HG03139 (cell line): Measurements from ENCODE around the gene TSPAN32.

Source experiments
- ATAC-seq: cut with Tn5 transposase; IDR thresholded peaks from one replicate; pipeline ENCODE4 v1.9.1; 2021; ENCODE audit not compliant: unreplicated experiment

Gene TSPAN32

DNA sequence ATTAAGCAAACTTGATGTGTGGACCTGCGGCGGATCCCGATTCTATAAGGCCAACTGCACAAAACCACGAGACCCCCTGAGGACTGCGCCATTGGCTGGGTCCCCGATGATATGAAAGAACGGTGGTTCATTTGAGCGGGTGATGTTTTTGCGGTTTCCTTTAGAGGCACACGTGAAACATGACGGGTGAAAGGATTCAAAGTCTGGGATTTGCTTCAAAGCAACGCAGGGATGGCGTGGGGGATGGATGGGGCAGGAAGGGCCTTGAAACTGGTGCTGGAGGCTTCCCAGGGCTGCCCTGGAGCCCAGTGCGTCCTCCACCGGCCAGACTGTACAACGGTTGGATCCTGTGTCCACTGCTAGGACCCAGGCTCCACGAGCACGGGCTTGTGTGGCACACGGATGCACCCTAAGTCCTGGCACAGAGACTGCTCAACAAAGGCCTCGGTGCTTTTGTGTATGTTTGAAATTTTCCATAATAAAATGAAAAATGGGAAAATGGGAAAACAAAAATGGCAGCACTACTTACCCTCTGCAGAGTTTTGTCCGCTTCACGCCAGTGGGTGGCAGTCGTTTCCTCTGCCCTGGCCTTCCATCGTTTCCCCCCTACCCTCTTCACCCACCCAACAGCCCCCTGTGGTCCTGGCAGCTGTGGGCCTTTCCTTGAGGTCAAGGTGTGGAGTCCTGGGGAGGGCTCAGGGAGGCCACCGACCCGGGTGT lies 35.1 kb upstream of the TSPAN32 start:
- no peak for ATAC-seq

DNA sequence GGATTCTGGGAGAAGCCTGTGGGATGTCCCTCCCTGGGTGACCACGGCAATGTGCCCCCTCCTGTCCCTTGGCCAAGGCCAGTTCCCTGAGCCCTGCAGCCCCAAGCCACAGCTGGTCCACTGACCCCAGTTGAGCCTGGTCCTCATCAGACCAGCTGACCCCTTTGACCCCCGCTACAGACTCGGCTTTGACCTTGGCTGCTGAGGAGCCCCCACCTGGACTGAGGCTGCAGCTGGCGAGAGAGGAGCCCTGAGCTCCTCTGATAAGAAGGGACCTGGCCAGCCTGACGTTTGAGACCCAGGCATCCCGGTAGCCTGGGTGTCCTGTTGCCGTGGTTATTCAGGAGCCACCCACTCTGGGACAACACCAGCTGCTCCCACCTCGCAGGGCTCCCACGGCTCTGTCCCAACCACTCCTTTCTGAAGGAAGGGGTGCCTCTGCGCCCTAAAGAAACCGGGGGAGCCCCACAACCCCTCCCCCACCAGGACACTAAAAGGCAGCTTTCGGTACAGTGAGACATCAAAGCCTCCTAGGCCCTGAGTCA lies 34.4 kb upstream of the TSPAN32 start:
- no peak for ATAC-seq

DNA sequence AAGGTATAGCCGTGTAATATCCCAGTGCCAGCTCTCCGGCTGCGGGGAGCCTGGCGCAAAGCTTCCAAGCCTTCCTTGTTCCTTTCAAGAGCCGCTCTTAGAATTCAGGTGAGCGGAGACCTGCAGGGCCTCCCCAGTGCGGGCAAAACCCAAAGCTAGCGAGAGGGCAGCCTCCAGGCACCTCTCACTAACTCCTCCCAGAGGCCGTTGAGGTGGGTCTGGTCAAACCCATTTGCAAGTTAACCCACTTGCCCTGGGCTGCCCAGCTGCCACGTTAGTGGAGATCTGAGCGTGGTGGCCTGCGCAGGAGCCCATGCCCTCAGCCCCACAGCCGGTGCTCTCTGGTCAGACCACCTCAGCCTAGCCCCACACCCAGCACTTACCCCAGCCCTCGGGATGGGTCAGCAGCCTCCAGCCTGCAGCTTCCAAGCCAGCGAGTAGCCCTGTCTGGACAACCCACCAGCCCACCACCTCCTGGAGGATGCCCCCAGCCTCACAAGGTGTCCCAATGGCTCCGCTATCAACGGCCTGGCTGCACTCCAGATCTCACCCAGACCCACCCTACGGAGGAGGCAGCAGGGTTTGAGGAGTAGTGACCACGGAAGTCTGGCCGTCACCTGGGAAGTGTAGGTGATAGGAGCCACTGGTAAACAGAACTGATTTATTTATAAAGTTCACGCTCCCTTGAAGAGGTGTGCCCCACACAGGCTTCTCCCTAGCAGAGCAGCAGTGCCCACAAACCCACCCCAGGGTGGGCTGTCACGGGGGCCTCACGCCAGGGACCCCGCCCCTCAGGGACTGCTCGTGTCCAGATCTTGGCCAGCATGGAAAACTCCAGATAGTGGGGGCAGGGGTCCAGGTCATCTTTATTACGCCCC lies 33.7 kb upstream of the TSPAN32 start:
- ATAC-seq: no peak

DNA sequence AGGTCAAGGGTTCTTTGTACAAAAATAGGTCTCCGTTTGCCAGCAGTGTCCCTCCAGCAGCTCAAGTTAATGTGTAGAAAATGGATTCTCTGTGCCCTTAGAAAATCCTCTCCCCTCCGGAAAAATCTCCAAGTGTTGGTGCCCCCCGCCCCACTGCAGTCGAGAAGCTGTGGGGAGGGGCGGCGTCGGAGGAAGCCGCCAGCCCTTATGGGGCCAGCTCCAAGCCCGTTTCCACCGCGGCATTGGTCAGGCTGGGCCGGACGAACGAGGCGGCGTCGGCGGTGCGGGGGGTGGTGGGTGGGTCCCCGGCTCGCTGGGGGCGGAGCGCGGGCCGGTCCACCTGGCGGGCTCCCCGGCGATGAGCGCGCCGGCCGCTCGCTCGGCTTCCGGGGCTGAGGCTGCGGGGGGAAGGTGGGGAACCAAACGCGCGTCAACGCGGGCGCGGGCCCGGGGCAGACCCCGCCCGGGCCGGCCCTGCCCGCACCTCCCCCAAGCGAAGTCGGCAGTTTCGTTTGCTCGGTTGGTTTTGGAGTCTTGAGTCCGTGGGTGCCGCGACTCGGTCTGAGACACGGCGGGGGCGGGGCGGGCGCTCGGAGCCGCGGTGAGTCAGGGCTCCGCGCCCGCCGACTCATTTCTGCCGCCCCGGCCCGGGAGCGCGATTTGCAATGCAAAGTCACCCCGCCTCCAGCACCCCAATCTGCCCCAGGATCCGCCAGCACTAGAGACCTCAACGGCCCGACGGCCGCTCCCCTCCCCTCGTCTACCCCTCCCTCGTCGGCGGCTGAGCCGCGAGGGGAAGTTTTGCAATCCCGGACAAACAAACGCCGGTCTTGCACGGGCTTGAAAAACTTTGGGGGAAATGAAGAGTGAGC lies 32.8 kb upstream of the TSPAN32 start:
- no peak for ATAC-seq

DNA sequence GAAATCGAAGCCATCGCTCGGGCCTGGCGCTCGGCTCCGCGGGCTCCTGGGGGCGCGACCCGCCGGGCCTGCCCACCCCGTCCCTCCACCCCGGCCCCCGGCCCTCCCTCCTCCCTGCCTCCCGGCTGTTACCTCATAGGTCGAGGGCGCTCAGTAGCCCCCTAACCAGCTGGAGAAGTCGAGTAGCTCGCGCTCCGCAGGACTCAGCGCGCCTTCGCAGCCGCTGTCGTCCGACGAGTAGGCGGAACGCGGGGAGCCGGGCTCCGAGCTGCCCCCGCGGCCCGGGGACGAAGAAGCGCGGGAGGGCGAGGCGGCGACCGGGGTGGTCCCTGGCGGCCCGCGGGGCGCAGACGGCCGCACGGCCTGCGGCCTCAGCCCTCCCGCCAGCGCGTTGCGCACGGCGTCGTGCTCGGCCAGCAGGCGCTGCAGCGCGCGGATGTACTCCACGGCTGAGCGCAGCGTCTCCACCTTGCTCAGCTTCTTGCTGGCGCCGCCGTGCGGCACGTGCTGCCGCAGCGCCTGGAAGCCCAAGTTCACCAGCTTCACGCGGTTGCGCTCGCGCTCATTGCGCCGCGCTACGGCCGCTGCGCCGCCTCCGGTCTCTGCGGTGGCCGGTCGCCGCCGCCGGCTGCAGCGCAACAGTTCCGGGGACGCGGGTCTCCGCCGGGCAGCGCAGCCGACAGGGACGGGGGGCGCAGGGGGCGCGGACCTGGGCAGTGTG lies 32.1 kb upstream of the TSPAN32 start:
- ATAC-seq: no peak

DNA sequence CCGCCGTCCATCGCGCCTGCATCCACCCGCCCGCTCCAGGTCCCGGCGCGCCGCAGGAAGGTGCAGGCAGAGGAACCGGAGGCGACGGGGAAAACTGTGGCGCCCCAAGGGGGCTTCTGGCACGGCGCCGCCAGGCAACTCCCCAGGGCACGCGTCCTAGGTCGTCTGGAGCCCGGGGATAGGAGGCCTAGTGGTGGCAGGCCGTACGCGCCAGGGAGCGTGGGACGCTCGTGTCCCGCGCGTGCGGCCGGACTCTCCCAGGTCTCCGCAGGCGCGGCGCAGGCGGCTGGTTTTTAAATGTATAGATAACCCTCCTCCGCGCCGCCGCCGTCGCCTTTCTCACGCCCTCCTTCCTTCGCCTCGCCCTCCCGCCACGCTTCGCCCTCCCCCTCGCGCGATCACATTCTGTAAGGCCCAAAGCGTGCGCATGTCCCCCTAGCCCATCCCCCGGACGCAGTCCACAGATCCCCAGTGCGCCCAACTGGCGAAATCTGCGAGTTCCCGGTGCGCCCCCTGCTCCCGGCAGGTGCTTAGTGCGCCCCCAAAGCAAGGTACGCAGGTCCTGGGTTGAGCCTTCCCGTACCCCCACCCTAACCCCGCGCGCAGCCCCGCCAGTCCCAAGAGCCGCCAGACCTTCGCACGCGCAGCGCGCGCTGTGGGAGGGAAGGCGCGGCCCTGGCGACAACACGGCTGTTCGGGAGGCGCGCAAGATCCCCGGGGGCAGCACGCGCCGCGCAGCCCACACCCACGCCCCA lies 31.3 kb upstream of the TSPAN32 start, which contains the start of gene ASCL2:
ASCL2 (minus strand) TSS at position 267 of the 755 bp plus-strand sequence; CDS start at position 11, 256 bp downstream.
- ATAC-seq: no peak

DNA sequence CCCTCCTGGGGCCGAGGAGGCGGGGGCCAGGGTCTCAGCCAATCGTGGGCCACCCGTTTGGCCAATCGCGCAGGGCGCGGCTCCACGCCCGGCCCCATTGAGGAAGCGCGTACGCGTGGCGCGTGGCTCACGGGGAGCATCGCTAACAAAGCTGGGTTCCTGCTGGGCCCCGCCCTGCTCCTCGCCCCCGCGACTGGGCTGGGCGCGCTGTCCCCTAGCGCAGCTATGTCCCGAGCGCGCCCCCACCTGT lies 30.8 kb upstream of the TSPAN32 start:
- ATAC-seq: no peak

DNA sequence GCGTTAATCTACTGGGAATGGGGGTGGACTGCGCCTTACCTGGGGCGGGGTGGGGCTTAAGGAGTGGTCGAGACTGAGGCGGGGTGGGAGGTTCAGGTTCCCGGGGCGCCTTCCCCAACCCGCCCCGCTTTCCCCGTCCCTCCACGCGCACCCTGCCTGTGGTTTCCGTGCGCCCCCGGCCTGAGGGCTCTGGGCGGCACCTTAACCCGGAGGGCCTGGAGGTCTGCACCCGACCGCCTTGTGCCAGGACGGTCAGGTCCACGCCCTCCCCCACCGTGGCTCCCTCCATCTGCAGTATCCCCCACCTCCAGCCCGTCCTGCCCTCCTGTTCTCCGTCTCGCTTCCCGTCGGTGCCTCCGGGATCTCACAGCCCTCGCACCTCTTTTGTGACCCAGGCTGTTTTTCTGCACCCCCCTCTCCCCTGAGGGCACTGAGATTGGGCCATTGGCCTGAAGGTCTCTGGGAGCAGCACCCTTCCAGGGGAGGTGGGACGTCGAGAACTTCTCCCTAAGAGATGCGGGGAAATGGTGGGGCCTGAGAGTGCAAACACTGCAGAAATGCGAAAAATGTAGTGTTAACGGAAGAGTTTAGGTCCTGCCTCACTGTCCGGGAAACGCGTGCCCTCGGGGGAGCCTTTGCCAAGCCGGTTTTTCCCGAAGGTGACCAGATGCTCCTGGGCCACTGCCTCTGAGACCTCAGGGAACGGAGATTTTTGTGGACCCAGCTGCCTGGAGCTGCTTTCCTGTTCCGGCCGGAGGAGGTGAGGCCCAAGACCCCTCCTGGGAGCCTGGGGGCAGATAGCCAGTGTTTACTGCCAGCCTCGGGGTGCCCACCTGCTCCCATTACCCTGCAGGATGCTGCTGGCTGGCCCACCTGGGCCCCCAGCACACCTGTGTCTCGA lies 30.2 kb upstream of the TSPAN32 start:
- no peak for ATAC-seq

DNA sequence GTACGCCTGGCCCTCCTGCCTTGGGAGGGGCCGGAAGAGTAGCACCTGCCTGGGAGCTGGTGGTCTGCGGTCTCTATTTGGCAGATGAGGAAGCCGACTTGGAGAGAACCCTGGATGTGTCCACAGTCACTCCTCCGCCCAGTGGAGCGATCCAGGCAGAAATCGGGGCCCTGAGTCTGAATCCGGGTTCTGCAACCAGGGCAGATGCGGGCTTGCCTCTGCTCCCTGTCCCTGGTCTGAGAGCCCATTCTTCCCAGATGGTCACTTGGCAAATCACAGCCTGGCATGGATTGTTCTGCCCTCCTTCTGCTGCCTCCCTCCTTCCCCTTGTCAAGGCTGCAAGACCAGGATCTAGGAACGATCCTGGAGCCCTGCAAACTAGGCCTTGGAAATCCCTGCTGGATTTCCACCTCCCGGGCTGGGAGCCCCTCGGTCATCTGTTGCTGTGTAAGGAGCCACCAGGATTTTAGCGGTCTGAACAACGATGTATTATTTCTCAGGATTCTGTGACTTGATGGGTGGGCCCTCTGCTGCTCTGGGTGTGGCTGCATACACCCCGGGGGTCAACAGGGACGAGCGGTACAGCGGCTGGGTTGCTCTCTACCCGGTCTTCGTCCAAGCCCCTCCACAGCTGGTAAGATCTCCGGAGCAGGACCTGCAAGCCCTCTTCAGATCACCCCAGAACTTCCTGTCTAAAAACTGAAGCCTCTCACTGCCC lies 29.4 kb upstream of the TSPAN32 start:
- ATAC-seq: no peak

DNA sequence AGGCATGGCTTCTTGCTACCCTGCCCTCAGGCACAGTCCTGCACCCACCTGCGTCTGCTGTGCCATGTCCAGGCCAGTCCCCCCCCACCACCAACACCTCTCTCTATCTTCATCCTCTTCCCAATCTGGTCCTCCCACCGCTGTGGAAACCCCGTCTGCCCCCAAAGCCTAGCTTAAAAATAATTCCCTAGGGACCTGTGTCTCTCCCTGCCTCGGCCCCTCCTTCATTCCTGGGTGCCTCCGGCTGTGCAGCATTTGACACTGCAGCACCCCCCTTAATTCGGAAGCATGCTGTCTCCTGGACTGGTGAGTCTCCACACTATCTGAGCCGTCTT lies 28.9 kb upstream of the TSPAN32 start:
- ATAC-seq: no peak

DNA sequence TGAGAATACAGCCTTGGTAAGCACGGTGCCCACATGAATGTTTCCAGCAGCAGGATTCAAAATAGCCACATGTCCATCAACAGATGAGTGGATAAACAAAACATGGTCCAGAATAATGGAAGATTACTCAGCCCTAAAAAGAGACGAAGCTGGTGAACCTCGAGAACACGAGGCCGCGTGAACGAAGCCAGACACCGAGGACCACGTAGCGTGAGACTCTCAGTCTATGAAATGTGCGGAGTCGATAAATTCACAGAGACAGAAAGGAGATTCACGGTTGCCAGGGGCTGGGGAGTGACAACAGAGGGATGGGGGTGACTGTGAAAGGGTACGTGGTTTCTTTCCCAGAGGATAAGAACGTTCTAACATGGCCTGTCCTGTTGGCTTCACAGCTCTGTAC lies 28.5 kb upstream of the TSPAN32 start:
- no peak for ATAC-seq

DNA sequence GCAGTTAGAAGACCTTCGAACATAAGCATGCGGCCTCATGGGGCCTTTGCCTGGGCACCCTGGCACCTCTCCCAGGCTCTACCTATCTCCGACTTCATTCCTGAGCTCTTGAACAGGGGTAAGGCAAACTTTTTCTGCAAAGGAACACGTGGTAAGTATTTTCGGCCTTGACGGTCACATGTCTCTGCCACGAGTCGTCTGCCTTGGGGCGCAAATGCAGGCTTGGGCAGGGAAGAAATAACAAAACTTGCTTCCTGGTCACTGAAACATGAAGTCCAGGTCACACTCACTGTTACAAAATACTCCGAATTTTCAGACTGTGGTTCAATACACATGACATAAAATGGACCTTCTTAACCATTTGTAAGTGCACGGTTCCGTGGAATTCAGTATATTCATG lies 28.0 kb upstream of the TSPAN32 start:
- no peak for ATAC-seq

DNA sequence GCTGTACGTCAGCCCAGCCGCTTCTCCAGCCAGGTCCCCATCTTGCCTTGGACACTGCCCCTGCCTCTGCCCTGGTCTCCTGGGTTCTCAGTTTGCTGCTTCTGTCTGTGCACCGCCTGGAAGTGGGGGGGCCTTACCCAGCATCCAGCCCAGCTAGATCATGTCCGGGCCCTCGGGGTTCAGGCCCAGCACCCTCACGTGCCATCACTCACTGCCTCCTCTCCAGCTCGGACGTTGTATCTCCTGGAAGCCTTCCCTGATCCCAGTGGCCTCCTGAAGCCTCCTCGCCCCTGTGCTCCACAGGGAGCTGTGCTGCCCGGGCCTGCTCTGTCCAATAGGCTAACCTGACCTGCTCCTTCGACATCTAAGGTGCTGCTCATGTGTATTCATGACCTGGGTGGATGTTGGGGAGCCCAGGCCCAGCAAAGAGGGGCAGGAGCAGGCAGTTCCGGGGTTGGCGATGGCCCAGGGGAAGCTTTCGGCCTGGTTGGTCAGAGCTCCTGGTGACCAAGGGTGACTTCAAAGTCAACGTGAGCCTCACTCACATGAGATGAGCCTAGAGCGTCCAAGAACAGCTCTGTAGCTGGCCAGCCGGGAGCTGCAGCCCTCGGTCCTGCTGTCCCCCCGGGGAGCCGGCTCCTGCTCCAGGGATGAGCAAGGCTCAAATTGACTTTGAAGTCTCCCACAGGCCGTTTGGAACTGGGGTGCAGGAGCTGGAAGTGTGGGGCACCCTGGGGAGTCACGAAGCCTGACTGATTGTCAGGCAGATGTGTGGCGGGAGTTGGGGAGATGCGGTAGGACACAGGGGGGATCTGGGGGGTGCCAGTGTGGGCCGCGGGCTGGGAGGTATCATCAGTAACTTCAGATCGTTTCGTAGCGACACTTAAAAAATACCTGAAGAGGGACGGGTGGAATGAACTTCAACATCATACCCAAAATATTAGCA lies 26.2 kb upstream of the TSPAN32 start:
- ATAC-seq: no peak

DNA sequence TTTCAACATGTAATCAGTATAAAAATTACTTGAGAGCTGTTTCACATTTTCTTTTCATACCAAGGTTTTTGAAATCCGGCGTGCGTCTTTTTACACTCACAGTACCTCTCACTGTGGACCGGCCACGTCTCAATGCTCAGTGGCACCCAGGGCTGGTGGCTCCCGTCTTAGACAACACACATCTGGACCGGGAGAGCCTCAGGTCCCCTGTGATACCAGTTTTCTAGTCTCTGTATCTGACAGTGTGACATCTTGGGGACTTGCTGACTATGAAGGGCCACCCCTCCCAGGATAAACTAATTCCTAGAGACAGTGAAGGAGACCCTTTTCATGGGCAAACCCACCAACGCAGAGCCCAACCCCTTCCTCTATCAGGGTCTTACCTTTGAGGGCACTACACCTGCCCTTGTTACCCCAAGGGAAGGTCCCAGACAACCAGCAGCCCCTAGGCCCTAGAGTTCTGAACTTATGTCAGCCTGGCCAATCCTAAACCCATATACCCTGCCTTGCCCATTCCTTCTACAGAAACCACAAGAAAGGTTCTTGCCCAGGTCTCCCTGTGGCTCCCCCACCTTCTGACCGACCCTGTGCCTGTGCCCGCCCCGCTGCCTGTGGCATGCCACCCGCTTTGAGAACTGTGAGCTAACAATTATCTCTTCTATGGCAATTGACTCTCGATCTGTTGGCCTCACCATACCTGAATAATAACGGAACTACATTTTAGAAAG lies 25.4 kb upstream of the TSPAN32 start:
- ATAC-seq: no peak

DNA sequence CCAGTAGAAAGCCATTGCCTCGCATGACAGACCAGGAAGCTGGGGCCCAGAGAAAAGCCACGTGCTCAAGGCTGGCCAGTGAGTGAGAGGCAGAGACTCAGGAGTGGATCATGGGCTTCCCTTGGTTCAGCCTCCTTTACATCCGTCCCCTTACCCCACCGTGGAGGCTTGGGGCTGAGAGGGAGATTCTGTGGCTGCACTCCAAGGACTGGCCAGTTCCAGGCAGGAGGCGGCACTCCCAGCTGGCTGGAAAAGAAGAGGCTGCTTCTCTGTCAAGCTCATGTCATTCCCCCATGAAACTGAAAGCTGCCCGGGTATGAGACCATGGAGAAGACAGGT lies 24.8 kb upstream of the TSPAN32 start:
- ATAC-seq: no peak

DNA sequence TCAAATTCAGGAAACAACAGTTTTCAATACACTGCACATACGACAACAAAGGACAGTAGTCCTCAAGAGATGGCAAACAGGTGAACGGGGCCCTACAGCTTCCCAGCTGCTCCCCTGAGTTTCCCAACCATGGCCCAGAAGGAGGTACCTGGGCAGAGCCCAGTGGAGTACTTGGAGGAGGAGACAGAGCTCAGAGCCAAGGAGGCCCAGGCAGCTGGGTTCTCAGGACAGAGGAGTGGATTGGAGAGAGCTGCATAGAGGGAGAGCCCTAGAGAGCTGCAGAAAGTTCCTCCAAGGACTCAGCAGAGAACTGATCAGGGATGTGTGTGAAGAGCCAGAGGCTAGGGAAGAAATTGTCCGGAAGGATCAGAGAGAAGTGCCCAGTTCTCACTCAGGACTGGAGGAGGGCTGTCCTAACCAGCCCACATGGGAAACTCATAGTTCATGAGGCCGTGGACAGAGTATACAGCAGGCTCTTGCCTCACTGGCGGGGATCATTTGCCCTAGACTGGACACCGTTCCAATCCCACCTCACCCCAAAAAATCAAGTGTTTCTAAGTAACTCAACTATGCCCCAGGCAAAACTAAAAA lies 23.8 kb upstream of the TSPAN32 start:
- ATAC-seq: no peak
